Endothelial cell of umbilical vein (primary cell): ENCODE data around the gene UVRAG. TPM values are rescaled to one million over a fixed set of nuclear protein-coding genes. Genes with fewer than 3 reads are reported as not detected.

Experiments
- BruUV-seq: library from RNA; stranded (reverse); fragments of 400-500 nt; replicated peaks from 2 replicates; lab custom pipeline; 2021; lab: Mats Ljungman, UMichigan
- CTCF ChIA-PET: fragments of 300-600, 350-600 bp; sonication (Branson Sonifier 250); formaldehyde crosslinking; loops from one replicate; lab custom pipeline; 2021; ENCODE audit warnings: antibody characterized with exemption, inconsistent platforms; lab: Charles Lee
- POLR2A ChIA-PET: fragments of 300-600, 350-600 bp; sonication (Branson Sonifier 250); formaldehyde crosslinking; loops from one replicate; lab custom pipeline; 2021; ENCODE audit warnings: antibody characterized with exemption, inconsistent platforms; lab: Charles Lee
- DNase-seq: peaks from one replicate; pipeline ENCODE4 v3.0.0-alpha.2; 2011; ENCODE audit warnings: low read depth, low spot score
- FAIRE-seq: peaks from 2 replicates; lab custom pipeline; 2011; peaks lifted over from hg19 to GRCh38; lab: Jason Lieb, UNC
- H2AFZ ChIP-seq: 2 replicates; pipeline ENCODE4 v1.6.0; 2012; ENCODE audit warnings: low read depth, low read length, control low read depth, inconsistent platforms
- H3K27ac ChIP-seq: 2 replicates; pipeline ENCODE4 v1.5.1; 2011; ENCODE audit warnings: low read depth, mild to moderate bottlenecking, control low read depth, low read length, moderate library complexity; ENCODE audit not compliant: insufficient read depth
- H3K27me3 ChIP-seq, 2 experiments: 2 replicates each; pipeline versions ENCODE4 v1.6.0 to v1.6.1; 2011; ENCODE audit warnings: low read length in 2 of 2, mixed read lengths in 1 of 2; ENCODE audit not compliant: control insufficient read depth in 2 of 2, insufficient read depth in 2 of 2
- H3K36me3 ChIP-seq, 2 experiments: 2 replicates in 1 of 2; 3 replicates in 1 of 2; pipeline ENCODE4 v1.5.1; 2011; ENCODE audit warnings: low read length in 2 of 2, mild to moderate bottlenecking in 1 of 2, moderate library complexity in 1 of 2; ENCODE audit not compliant: control insufficient read depth in 2 of 2, insufficient read depth in 2 of 2; ENCODE audit errors: extremely low read depth in 1 of 2
- H3K4me1 ChIP-seq: 3 replicates; pipeline ENCODE4 v1.5.1; 2011; ENCODE audit warnings: mild to moderate bottlenecking, low read length; ENCODE audit not compliant: control insufficient read depth, insufficient read depth; ENCODE audit errors: extremely low read depth
- H3K4me2 ChIP-seq: 2 replicates; pipeline ENCODE4 v1.6.1; 2011; ENCODE audit warnings: low read length, control low read depth, mixed read lengths; ENCODE audit not compliant: insufficient read depth
- H3K4me3 ChIP-seq, 3 experiments: fragments of 200-600 bp in 1 of 3; sonication (generic), shearing (Covaris generic) in 1 of 3; replicated peaks in 1 of 3; 2 replicates each; pipeline ENCODE4 v1.5.1; 2011 to 2016; ENCODE audit warnings: control low read depth in 3 of 3, low read length in 3 of 3, mild to moderate bottlenecking in 2 of 3, inconsistent platforms in 1 of 3, low read depth in 1 of 3, moderate library complexity in 1 of 3; ENCODE audit not compliant: insufficient read depth in 1 of 3
- H3K79me2 ChIP-seq: 2 replicates; pipeline ENCODE4 v1.6.0; 2012; ENCODE audit warnings: low read length, inconsistent platforms; ENCODE audit not compliant: control insufficient read depth, insufficient read depth
- H3K9ac ChIP-seq: replicated peaks from 2 replicates; pipeline ENCODE3; 2011; ENCODE audit warnings: low read length, control low read depth; ENCODE audit not compliant: insufficient read depth; ENCODE audit errors: extremely low read depth
- H3K9me1 ChIP-seq: replicated peaks from 3 replicates; pipeline ENCODE4 v1.6.0; 2011; ENCODE audit warnings: mild to moderate bottlenecking, low read length; ENCODE audit not compliant: control insufficient read depth, insufficient read depth; ENCODE audit errors: extremely low read depth
- H3K9me3 ChIP-seq: replicated peaks from 2 replicates; pipeline ENCODE4 v1.5.1; 2012; ENCODE audit warnings: low read length, inconsistent platforms; ENCODE audit not compliant: control insufficient read depth, insufficient read depth
- H4K20me1 ChIP-seq: replicated peaks from 2 replicates; pipeline ENCODE3; 2011; ENCODE audit warnings: mild to moderate bottlenecking, low read length; ENCODE audit not compliant: control insufficient read depth, insufficient read depth; ENCODE audit errors: extremely low read depth
- CTCF ChIP-seq, 2 donors: IDR thresholded peaks; 1 replicate in 1 of 2; 2 replicates in 1 of 2; pipeline ENCODE4 v1.5.1; 2011; ENCODE audit warnings: low read length in 2 of 2, mild to moderate bottlenecking in 2 of 2, moderate library complexity in 2 of 2, control low read depth in 1 of 2, inconsistent platforms in 1 of 2, low read depth in 1 of 2; ENCODE audit not compliant: insufficient read depth in 1 of 2; ENCODE audit errors: extremely low read depth in 1 of 2
- EZH2 ChIP-seq: IDR thresholded peaks from 2 replicates; pipeline ENCODE4 v1.6.1; 2012; ENCODE audit warnings: borderline replicate concordance, low read depth, mild to moderate bottlenecking, moderate library complexity, low read length, inconsistent platforms; ENCODE audit not compliant: severe bottlenecking
- FOS ChIP-seq: IDR thresholded peaks from 2 replicates; pipeline ENCODE4 v1.6.1; 2011; ENCODE audit warnings: mild to moderate bottlenecking, low read length, moderate library complexity, borderline replicate concordance; ENCODE audit not compliant: insufficient read depth
- GATA2 ChIP-seq: IDR thresholded peaks from 2 replicates; pipeline ENCODE4 v1.7.0; 2011; ENCODE audit warnings: low read depth, mild to moderate bottlenecking, moderate library complexity, mixed read lengths, low read length; ENCODE audit not compliant: insufficient read length, insufficient read depth
- JUN ChIP-seq: IDR thresholded peaks from 2 replicates; pipeline ENCODE4 v1.6.1; 2011; ENCODE audit warnings: borderline replicate concordance, low read depth; ENCODE audit not compliant: insufficient read length, insufficient read depth
- MYC ChIP-seq: IDR thresholded peaks from one replicate; pipeline ENCODE4 v1.6.1; 2011; ENCODE audit warnings: mild to moderate bottlenecking, low read depth, low read length
- POLR2A ChIP-seq: IDR thresholded peaks from 2 replicates; pipeline ENCODE4 v1.6.1; 2012; ENCODE audit warnings: low read depth, mild to moderate bottlenecking, control low read depth, low read length
- POLR2AphosphoS5 ChIP-seq: IDR thresholded peaks from 2 replicates; pipeline ENCODE4 v1.6.1; 2012; ENCODE audit warnings: low read depth, mild to moderate bottlenecking, control low read depth, low read length, moderate library complexity; ENCODE audit not compliant: insufficient read depth
- dilution Hi-C: fragments of 300-500 bp; cut with MboI; formaldehyde crosslinking; loops from one replicate; pipeline ENCODE4 v1.15.0; 2019; ENCODE audit warnings: low sequenced_read_pairs; ENCODE audit not compliant: extremely low pct_ligation_motif_present
- intact Hi-C: fragments of 100-400 bp; cut with micrococcal nuclease; formaldehyde crosslinking; loops from one replicate; pipeline ENCODE4 v1.10.0; 2022
- polyA plus RNA-seq, 4 experiments: library from polyadenylated mRNA; depleted of rRNA in 3 of 4; stranded (reverse) in 3 of 4; unstranded in 1 of 4; fragments of >200 nt; gene quantifications; 2 replicates each; pipeline versions ENCODE4 v1.2.1 to v1.2.3, GENCODE V29; 2011 to 2012; ENCODE audit warnings: missing spikeins in 1 of 4
- total RNA-seq: library from RNA; stranded (reverse); gene quantifications from 2 replicates; pipeline ENCODE4 v1.2.3, GENCODE V29; 2021
- TF ChIP-seq, protein P1 (sequence below): IDR thresholded peaks from 2 replicates; pipeline ENCODE4 v1.6.1; 2011; ENCODE audit not compliant: insufficient read depth, insufficient read length

Gene UVRAG
- total and polyA plus RNA-seq, 2 donors (not counting 3 experiments of a cell fraction or from before 2014, with no cell fraction given): 21.2 to 65.6 TPM

DNA sequence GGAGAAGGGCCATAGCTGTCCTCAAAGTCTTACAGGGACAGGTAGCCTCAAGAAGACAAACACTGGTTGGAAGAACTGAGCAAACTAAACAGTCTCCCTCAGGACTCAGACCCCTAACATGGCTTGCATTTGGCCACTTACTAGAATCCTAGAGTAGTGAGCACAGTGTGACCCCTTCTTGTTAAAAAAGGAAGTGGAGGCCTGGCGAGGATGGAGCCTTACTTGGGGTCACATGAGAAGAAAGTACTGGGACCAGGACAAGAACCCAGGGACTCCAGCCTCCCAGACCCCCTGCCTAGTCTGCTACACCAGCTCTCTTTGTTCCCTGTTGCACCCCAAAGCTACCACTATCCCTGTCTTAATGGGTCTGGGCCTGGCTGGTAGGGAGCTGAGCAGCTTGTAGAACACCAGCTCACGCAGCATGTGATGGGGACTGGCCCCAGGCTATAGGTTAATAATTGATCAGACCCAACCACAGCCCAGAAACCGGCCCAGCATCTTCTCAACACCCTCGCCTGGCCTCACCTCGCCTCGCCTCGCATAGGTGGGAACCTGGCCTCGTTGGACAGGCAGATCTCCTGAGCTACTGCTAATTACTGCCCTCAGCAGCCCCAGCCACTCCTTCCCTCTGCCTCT is 28.8 kb upstream of the UVRAG start:
- Histone ChIP-seq H3K27ac (no peak overlapping the region), H3K4me2 (no peak overlapping the region), H3K9me1 (no peaks in the 10 kb centered on the region), H3K27me3 (no peaks in the 10 kb centered on the region), H3K9ac (no peak overlapping the region), H4K20me1 (no peaks in the 10 kb centered on the region), H3K36me3 (no peaks in the 10 kb centered on the region), H3K79me2 (no peaks in the 10 kb centered on the region), H3K4me1 (no peaks in the 10 kb centered on the region), H3K4me3 (no peak overlapping the region), H2AFZ (no peak overlapping the region), H3K9me3 (no peaks in the 10 kb centered on the region)
- no TSS peak for BruUV-seq
- FAIRE-seq: no peak
- TF ChIP-seq JUN (no peak), POLR2AphosphoS5 (no peak), MYC (no peak), POLR2A (no peak), GATA2 (no peak), CTCF (IDR thresholded peaks at IDR 0.05; ENCODE audit: extremely low read depth in 1 of 2, insufficient read depth in 1 of 2, low read depth in 1 of 2, low read length in 2 of 2) (no peak), EZH2 (no peak), FOS (no peak)
- TF ChIP-seq, protein P1, sequence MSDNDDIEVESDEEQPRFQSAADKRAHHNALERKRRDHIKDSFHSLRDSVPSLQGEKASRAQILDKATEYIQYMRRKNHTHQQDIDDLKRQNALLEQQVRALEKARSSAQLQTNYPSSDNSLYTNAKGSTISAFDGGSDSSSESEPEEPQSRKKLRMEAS: no peak
- ChIA-PET POLR2A (no interaction called here), CTCF (interaction anchor here (1.0 to 2.1 kb wide), 3 partner anchors 10 to 63 kb away, joined by 3 to 7 read pairs (median 5); no protein-coding TSS in a partner anchor)
- intact Hi-C loops (no loop called here), dilution Hi-C loops (no loop called here)
- DNase-seq: no peak
